M059J (cell line): Measurements from ENCODE around the gene RTP4. TPM values are rescaled to one million over a fixed set of nuclear protein-coding genes. Genes with fewer than 3 reads are reported as not detected.
"Not testable (repeated sequence)": the region's sequence is repeated elsewhere in the genome, so short reads cannot be mapped to it uniquely, and the experiment has no call there.

Source experiments
- DNase-seq: peaks from one replicate; pipeline ENCODE4 v3.0.0-alpha.2; 2012; ENCODE audit warnings: low read depth
- total RNA-seq: library from RNA; depleted of rRNA; stranded (reverse); fragments of >200 nt; shearing (Covaris generic); gene quantifications from 2 replicates; pipeline ENCODE4 v1.2.3, GENCODE V29; 2014; rRNA removed

Gene RTP4
- total RNA-seq, 1 experiment from 2014 or later, result 42.8 TPM

DNA sequence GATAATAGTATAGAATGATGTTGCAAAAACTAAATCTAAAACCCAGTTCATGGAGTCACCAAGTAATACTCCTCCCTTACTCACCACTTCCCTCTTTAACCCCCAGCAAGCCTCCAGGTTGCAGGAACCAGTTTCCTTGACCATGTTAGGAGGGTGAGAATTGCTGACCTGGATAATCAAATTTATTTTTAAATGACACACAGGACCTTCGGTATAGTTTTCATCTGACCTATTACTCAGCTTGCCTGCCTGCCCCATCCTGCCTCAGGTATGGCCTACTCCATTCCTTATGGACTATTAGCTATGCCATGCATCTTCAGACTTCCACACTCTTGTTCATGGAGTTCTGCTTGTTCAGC, 883 bp downstream of the RTP4 start:
- DNase-seq, result peak; percentile 65

DNA sequence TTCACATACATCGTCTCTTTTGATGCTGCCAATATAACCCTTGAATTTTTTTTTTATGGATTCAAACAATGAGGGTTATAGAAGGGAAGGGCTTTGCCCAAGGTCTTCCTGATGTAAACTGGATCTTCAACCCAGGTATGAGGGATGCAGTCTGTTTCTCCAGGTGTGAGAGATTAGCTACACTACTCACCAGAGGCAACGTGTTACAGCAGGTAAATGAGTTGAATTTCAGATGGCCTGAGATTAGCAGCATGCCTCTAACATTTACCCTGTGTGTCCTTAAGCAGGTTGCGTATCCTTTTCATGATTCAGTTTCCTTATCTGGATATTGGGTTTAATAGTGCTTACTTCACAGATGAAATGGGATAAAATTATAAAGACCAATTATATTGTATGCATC, 1.9 kb downstream of the RTP4 start:
- DNase-seq, result no peak

- DNase-seq, result no peak
Measured at GRCh38 chr3:187375581-187375980, 7.4 kb downstream of the RTP4 start.

DNA sequence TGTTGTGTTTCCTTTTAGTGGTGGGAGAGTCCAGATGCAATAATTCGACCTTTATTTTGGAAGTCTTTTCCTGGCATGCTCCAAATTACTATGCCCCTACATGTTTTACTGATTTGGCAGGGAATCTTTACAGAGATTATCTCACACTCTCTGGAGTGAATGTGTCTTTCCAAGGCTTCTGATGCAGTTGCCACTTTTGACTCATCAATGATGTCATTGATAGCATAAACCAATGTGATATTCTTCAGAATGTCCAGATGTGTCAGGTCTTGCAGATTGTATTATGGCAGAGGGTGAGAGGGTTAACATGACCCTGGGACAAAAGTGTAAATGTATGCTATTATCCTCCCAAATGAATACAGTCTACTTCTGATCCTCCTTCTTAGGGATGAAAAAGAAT, 9.7 kb downstream of the RTP4 start:
- no peak for DNase-seq

GRCh38 chr3:187382609-187383151, 14.5 kb downstream of the RTP4 start:
- peak; percentile 13 for DNase-seq

DNA sequence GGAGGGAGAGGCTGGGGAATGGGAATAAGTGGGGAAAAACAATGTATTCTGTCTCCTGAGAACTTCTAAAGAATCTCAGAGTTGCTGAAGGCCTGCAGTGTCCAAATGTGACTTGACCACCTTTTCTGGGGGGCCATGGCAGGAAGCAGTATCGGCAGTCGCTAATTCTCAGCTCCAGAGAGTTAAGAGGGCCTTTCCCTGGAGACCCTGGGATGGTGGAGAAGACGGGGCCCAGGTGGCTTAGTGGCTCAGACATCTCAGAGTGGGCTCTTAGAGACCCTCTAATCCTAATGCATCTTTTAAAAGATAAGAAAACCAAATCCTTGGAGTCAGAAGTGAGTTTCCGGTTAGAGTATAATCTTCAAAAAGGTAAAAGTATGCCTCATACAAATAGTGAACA, 15.1 kb downstream of the RTP4 start:
- DNase-seq, result no peak

DNA sequence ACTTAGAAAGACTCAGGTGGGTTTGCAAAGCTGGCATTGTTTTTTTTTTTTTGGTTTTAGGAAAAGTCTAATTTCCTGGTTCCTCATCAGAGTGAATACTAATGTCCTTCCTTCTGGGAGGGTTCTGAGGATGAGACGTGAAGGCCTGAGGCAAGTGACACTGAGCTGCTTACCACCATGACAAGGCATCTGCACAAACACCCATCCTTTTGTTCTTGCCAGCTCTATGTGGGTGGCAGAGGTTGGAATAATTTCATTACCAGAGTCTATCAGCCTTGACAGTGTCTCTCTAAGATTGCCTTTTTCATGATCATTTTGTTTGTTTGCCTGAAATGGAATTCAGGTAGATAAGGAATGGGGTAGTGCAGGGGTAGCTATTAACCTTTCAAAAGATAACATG, 17.1 kb downstream of the RTP4 start:
- peak; percentile 15 for DNase-seq

DNA sequence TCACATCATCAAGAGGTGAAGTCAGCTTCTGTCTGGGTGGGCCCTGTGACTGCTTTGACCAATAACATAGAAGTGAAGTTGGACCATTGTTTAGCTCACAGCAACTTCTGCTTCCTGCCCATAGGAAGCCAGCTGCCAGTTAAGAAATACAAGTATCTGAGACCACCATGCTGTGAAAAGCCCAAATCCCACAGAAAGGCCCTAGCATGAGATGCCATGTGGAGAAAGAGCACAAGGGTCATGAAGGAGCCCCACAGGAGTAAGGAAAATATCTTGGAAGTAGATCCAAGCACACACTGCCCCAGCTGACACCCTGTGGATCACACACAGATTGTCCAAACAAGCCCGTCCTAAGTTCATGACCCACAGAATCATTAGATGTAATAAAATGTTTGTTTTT, 28.5 kb downstream of the RTP4 start:
- DNase-seq, result no peak

- DNase-seq, result no peak
Measured at GRCh38 chr3:187398955-187399354, 30.8 kb downstream of the RTP4 start.

DNA sequence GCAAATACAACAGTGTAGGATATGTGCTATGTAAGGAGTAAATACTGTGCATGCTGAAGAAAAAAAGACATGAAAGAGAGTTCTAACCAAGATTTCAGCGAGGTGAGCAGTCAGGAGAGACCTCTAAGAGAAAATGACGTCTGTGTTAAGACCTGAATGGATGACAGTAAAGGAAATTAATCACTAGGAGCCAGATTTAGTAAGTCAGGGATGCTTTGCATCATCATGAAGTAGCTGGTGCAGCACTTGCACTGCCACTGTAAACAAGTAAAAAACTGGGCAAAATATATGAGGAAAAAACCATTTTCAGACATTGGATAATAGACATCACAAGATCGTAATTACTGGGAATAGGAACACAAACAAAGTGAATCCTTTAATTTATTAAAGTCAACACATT, 32.6 kb downstream of the RTP4 start:
- no peak for DNase-seq

DNA sequence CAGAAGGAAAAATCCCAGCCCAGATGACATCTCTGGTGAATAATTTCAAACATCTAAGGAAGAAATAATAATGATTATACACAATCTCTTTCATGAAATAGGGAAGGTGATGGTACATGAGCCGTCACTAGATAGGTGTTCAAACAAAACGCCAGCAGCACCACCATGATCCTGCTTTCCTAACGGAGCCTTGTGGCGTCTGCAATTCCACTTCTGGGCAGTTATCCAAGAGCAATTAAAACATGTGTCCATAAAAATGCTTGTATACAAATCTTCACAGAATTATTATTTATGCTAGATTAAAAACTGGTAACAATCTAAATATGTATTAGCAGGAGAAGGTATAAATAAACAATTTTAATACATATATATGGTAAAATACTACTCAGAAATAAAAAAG, 33.7 kb downstream of the RTP4 start:
- DNase-seq, result peak; percentile 6

- DNase-seq, result peak; percentile 99
Measured at GRCh38 chr3:187403768-187404288, 35.6 kb downstream of the RTP4 start.

DNA sequence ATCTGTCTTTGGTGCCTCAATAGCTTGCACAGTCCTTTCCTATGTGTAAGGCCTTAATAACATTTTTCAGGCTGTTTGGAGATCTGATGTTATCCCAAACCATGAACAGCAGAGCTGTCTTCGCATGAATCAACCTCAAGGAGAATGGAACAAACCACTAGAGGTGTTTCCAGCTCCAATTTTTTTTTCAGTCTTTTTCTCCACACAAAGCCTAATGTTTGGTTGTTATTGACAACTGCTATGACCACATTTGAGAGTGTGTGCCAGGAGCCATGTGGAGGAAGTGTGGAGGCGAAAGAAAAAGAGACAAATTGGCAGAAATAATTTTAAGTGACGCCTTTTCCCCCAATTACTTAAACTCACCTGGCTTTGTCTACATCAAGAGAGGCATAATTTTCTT, 38.7 kb downstream of the RTP4 start:
- DNase-seq, result peak; percentile 38

- not testable (repeated sequence) for DNase-seq
Measured at GRCh38 chr3:187411991-187412781, 44.0 kb downstream of the RTP4 start.

Other genes with a start within 250 kb of the RTP4 start
- gene RPL39L, start 228.9 kb upstream of the RTP4 start, total RNA-seq, result 41.1 and 44.1 TPM in 2 replicates
- gene RTP1, start 170.9 kb upstream of the RTP4 start, total RNA-seq, result not detected in 2 replicates
- 1.2 and 3.3 TPM in 2 replicates for gene MASP1, start 76.6 kb upstream of the RTP4 start, total RNA-seq